ENCODE data around the gene PDGFD. TPM values are rescaled to one million over a fixed set of nuclear protein-coding genes. Genes with fewer than 3 reads are reported as not detected.

PDGFD gene
- total and polyA plus RNA-seq, 8 donors: 9.9 to 52.1 (median 20.2) TPM

- Histone ChIP-seq H3K4me1 (no peaks in the 10 kb centered on the region), H3K9me3 (no peaks in the 10 kb centered on the region), H3K27ac (no peak overlapping the region), H3K4me3 (no peak overlapping the region), H3K27me3 (no peaks in the 10 kb centered on the region), H3K36me3 (no peaks in the 10 kb centered on the region)
- no peak for FAIRE-seq
- DNase-seq: no peak
- ATAC-seq: no peak
- no peak for TF ChIP-seq CTCF (IDR thresholded peaks at IDR 0.05)
- 67 to 70% methylated on average over 3 of the region's 3 CpGs for WGBS, 2 donors
- intact Hi-C loops (cut with DNase I): no loop called here
Measured at GRCh38 chr11:103929170-103929903, 234.6 kb downstream of the PDGFD start.

GRCh38 chr11:103928802-103929161 lies 235.2 kb downstream of the PDGFD start:
- no peak for ATAC-seq
- H3K36me3 ChIP-seq: no peaks in the 10 kb centered on the region
- TF ChIP-seq CTCF (IDR thresholded peaks at IDR 0.05): no peak
- no peak for DNase-seq
- intact Hi-C loops (cut with DNase I): no loop called here
- H3K9me3 ChIP-seq: no peaks in the 10 kb centered on the region
- no peak for FAIRE-seq
- no peak overlapping the region for H3K4me3 ChIP-seq
- WGBS, 2 donors: 77 to 78% methylated on average over 5 of the region's 5 CpGs
- H3K27me3 ChIP-seq: no peaks in the 10 kb centered on the region
- H3K4me1 ChIP-seq: peaks cover 0 to 5% (median 0%) of the 10 kb centered on the region in 3 donors
- no peak overlapping the region for H3K27ac ChIP-seq

GRCh38 chr11:103928040-103928801 lies 235.7 kb downstream of the PDGFD start:
- H3K27me3 ChIP-seq: no peaks in the 10 kb centered on the region
- no peak overlapping the region for H3K4me3 ChIP-seq
- intact Hi-C loops (cut with DNase I): no loop called here
- no peak for FAIRE-seq
- no peaks in the 10 kb centered on the region for H3K9me3 ChIP-seq
- H3K4me1 ChIP-seq: peaks cover 0 to 5% (median 0%) of the 10 kb centered on the region in 3 donors
- no peak for DNase-seq
- H3K36me3 ChIP-seq: no peaks in the 10 kb centered on the region
- no peak for ATAC-seq
- H3K27ac ChIP-seq: no peak overlapping the region
- 89 to 95% methylated on average over 5 of the region's 5 CpGs for WGBS, 2 donors
- TF ChIP-seq CTCF (IDR thresholded peaks at IDR 0.05): no peak

GRCh38 chr11:103927535-103927934 lies 236.4 kb downstream of the PDGFD start:
- Histone ChIP-seq H3K9me3 (no peaks in the 10 kb centered on the region), H3K4me3 (no peak overlapping the region), H3K27me3 (no peaks in the 10 kb centered on the region), H3K36me3 (no peaks in the 10 kb centered on the region), H3K4me1 (peaks cover 0 to 5% (median 0%) of the 10 kb centered on the region in 3 donors), H3K27ac (no peak overlapping the region)
- FAIRE-seq: no peak
- intact Hi-C loops (cut with DNase I): no loop called here
- DNase-seq: no peak
- ATAC-seq: peak in 3 of 4 donors; percentile 51 to 60 (median 59)
- WGBS, 2 donors: 52 to 64% methylated on average over 2 of the region's 2 CpGs
- no peak for TF ChIP-seq CTCF (IDR thresholded peaks at IDR 0.05)

- Histone ChIP-seq H3K27ac (no peak overlapping the region), H3K27me3 (no peaks in the 10 kb centered on the region), H3K36me3 (no peaks in the 10 kb centered on the region), H3K4me1 (peaks cover 0 to 5% (median 0%) of the 10 kb centered on the region in 3 donors), H3K4me3 (no peak overlapping the region), H3K9me3 (no peaks in the 10 kb centered on the region)
- TF ChIP-seq CTCF (IDR thresholded peaks at IDR 0.05): no peak
- FAIRE-seq (no peak), DNase-seq (no peak), ATAC-seq (no peak)
- intact Hi-C loops (cut with DNase I): no loop called here
- WGBS, 2 donors: 92 to 94% methylated on average over 5 of the region's 5 CpGs
Measured at GRCh38 chr11:103926990-103927389, 237.0 kb downstream of the PDGFD start.
